Islet precursor cell (in vitro differentiated cells): Measurements from ENCODE around the gene PGM1.

Source experiments
- DNase-seq: peaks from one replicate; pipeline ENCODE4 v3.0.0-alpha.2; 2018

The PGM1 gene

DNA sequence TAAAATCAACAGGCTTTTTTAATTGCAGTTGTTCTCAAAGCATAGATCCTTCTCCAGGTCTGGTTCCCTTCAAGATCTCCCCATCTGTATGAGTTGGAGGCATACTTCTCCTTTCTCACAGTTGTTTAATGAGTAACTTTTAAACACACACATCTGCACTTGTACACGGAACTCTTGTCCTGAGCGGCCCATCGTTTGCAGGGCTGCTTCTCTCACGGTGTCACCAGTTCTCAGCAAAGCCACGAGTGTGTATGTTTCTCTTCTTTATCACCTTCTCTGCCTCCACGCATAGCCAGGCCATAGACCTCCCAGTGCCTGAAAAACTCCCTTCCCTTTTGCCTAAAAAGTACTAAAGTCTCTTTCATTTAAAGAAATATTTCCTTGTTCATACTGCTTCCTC is 111.9 kb downstream of the PGM1 start:
- no peak for DNase-seq

DNA sequence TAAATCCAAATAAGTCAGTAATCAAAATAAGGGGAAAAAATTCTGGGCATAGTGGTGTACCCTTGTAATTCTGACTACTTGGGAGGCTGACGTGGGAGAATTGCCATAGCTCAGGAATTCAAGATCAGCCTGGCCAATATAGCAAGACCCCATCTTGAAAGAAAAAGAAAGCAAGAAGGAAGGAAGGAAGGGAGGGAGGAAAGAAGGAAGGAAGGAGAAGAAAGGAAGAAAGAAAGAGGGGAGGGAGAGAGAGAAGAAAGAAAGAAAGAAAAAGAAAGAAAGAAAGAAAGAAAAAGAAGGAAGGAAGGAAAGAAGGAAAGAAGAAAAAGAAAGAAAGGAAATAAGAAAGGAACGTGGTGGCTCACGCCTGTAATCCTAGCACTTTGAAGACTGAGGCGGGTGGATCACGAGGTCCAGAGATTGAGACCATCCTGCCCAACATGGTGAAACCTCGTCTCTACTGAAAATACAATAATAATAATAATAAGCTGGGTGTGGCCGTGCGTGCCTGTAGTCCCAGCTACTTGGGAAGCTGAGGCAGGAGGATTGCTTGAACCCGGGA is 116.1 kb downstream of the PGM1 start:
- no peak for DNase-seq
